H1 (cell line): ENCODE measurements around the gene DSTN.

Experiments used
- EP300 ChIP-seq, 2 experiments: IDR thresholded peaks; 1 replicate in 1 of 2; 2 replicates in 1 of 2; pipeline ENCODE4 v1.6.1; 2011 to 2012; ENCODE audit warnings: low read depth in 2 of 2, low read length in 2 of 2, mild to moderate bottlenecking in 2 of 2, borderline replicate concordance in 1 of 2, inconsistent platforms in 1 of 2, moderate library complexity in 1 of 2
- HDAC6 ChIP-seq: IDR thresholded peaks from one replicate; pipeline ENCODE4 v1.7.1; 2012; ENCODE audit warnings: low read depth, mild to moderate bottlenecking, inconsistent platforms, low read length, moderate library complexity
- NRF1 ChIP-seq: IDR thresholded peaks from 2 replicates; pipeline ENCODE4 v1.6.1; 2011; ENCODE audit warnings: mild to moderate bottlenecking, low read depth, low read length, improper control_type of control experiment
- POLR2A ChIP-seq, 2 experiments: IDR thresholded peaks; 1 replicate in 1 of 2; 2 replicates in 1 of 2; pipeline ENCODE4 v1.6.1; 2011; ENCODE audit warnings: low read depth in 2 of 2, low read length in 2 of 2, mild to moderate bottlenecking in 2 of 2; ENCODE audit errors: control extremely low read depth in 1 of 2
- POLR2AphosphoS5 ChIP-seq: IDR thresholded peaks from 2 replicates; pipeline ENCODE4 v1.6.1; 2011; ENCODE audit warnings: low read depth, low read length
- RAD21 ChIP-seq, 2 experiments: IDR thresholded peaks in 1 of 2; conservative IDR thresholded peaks in 1 of 2; 2 replicates each; pipeline ENCODE4 v1.6.1; 2011; ENCODE audit warnings: low read depth in 2 of 2, low read length in 2 of 2, improper control_type of control experiment in 1 of 2, inconsistent platforms in 1 of 2, mild to moderate bottlenecking in 1 of 2, moderate library complexity in 1 of 2
- TAF1 ChIP-seq: IDR thresholded peaks from 2 replicates; pipeline ENCODE4 v1.6.1; 2011; ENCODE audit warnings: mild to moderate bottlenecking, low read depth, low read length
- ZNF274 ChIP-seq: IDR thresholded peaks from 2 replicates; pipeline ENCODE4 v1.7.0; 2012; ENCODE audit warnings: low read length, borderline replicate concordance; ENCODE audit errors: extremely low read depth
- TF ChIP-seq, protein P1 (sequence below): IDR thresholded peaks from 2 replicates; pipeline ENCODE4 v1.6.1; 2011; ENCODE audit warnings: low read depth, mild to moderate bottlenecking, low read length; ENCODE audit not compliant: insufficient read depth
- TF ChIP-seq, protein P2 (sequence below): IDR thresholded peaks from 2 replicates; pipeline ENCODE4 v1.6.1; 2012; ENCODE audit warnings: inconsistent platforms
- TF ChIP-seq, protein P3 (sequence below), 3 experiments: IDR thresholded peaks; 1 replicate in 2 of 3; 2 replicates in 1 of 3; pipeline versions ENCODE4 v1.5.1 to v1.6.1; 2011; ENCODE audit warnings: low read length in 3 of 3, mild to moderate bottlenecking in 3 of 3, inconsistent platforms in 2 of 3, low read depth in 1 of 3, moderate library complexity in 1 of 3; ENCODE audit not compliant: insufficient read depth in 1 of 3; ENCODE audit errors: control extremely low read depth in 1 of 3

DNA sequence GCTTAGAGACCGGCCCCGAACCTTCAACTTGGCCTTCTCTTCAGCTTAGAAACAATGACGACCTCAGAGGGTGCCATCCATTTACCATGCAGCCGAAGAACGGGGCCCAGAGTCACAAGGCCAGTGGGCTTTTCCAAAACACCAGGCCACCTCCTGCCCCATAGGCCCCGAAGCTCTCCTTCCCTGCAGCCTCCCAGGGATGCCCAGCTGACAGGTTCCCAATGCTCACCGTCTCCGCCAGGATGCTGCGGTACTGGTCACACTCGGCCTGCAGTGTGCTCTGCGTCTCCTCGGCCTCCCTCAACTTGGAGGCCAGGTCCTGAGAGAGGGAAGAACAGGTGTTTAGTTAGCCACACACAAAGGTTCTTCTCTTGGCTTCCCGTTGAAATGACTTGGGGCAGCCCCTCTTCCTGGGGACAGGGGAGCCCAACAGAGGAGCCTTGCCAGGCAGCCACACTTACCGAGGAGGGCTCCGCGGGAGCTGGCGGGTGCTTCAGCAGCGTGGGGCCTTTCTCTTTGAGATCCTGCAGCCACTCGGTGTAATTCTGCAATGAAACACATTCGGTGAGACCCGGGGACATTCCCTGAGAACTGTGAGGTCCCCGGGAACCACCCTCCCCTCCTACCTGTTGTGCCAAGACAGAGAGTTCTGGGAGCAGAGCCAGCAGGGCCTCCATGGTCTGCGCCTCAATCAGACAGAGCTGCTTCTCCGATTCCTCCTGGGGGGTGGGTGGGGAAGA is 51.5 kb downstream of the DSTN start:
- TF ChIP-seq, protein P1, sequence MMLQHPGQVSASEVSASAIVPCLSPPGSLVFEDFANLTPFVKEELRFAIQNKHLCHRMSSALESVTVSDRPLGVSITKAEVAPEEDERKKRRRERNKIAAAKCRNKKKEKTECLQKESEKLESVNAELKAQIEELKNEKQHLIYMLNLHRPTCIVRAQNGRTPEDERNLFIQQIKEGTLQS = no peak
- TF ChIP-seq HDAC6 (no peak), NRF1 (no peak), POLR2A (IDR thresholded peaks at IDR 0.05; ENCODE audit: control extremely low read depth in 1 of 2, low read depth in 2 of 2, low read length in 2 of 2) (no peak), ZNF274 (no peak), RAD21 (IDR thresholded peaks at IDR 0.05 in 1 of 2, conservative IDR thresholded peaks at IDR 0.05 in 1 of 2; ENCODE audit: low read depth in 2 of 2, low read length in 2 of 2) (no peak), POLR2AphosphoS5 (no peak), TAF1 (no peak), EP300 (IDR thresholded peaks at IDR 0.05; ENCODE audit: borderline replicate concordance in 1 of 2, low read depth in 2 of 2, low read length in 2 of 2) (no peak)
- TF ChIP-seq, protein P2, sequence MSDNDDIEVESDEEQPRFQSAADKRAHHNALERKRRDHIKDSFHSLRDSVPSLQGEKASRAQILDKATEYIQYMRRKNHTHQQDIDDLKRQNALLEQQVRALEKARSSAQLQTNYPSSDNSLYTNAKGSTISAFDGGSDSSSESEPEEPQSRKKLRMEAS = no peak
- TF ChIP-seq, protein P3, sequence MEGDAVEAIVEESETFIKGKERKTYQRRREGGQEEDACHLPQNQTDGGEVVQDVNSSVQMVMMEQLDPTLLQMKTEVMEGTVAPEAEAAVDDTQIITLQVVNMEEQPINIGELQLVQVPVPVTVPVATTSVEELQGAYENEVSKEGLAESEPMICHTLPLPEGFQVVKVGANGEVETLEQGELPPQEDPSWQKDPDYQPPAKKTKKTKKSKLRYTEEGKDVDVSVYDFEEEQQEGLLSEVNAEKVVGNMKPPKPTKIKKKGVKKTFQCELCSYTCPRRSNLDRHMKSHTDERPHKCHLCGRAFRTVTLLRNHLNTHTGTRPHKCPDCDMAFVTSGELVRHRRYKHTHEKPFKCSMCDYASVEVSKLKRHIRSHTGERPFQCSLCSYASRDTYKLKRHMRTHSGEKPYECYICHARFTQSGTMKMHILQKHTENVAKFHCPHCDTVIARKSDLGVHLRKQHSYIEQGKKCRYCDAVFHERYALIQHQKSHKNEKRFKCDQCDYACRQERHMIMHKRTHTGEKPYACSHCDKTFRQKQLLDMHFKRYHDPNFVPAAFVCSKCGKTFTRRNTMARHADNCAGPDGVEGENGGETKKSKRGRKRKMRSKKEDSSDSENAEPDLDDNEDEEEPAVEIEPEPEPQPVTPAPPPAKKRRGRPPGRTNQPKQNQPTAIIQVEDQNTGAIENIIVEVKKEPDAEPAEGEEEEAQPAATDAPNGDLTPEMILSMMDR (IDR thresholded peaks at IDR 0.05; ENCODE audit: control extremely low read depth in 1 of 3, insufficient read depth in 1 of 3, low read depth in 1 of 3, low read length in 3 of 3) = no peak
